Stimulated activated CD8-positive, alpha-beta memory T cell treated with anti-CD3 and anti-CD28 coated beads, Interleukin-15, amount 100 ng/mL, for 48 hours (primary cell): Measurements from ENCODE around the gene LIFR.
A peak's percentile ranks its signal among the peaks of the same experiment; 100 is the strongest.
"Not testable (repeated sequence)": the region's sequence is repeated elsewhere in the genome, so short reads cannot be mapped to it uniquely, and the experiment has no call there.

Experiments
- DNase-seq, 2 donors: peaks; one replicate each; pipeline ENCODE4 v3.0.0-alpha.2; 2020; ENCODE audit warnings: low read depth in 2 of 2

LIFR gene

GRCh38 chr5:38581597-38581996 lies 25.2 kb upstream of the LIFR start:
- DNase-seq, result no peak

- no peak for DNase-seq
Measured at GRCh38 chr5:38579105-38579504, 22.7 kb upstream of the LIFR start.

DNA sequence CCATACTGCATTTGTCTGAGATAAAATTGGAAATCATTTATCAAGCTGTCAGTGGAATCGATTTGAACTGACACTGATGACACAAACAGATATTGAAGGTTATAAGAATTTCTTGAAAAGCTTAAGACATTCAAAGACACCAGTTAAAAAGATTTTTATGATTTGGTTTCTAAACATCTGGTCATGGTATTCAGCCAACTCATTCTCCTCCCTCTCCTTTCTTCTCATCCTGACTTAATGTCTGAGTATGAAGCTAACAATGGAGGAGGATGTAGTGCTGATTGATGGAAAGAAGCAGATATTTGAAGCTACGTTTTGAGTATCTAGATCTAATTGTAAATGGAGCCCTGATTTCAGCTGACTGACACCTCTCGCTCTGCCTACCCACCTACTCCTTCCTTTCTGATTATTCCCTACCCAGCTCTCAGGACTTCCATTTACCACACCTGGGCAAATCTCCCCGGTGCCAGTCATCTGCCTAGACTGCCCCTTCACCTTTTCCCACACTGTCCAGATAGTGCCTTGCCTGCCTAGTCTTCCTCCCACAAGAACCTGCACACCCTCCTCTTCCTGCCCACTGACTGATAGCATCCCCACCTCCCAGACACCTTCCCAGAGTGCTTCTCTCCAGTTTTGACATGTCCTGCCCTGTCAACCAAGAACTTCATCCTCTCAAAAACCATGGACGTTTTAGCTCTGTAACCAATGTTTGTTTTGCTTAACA lies 20.7 kb upstream of the LIFR start:
- DNase-seq, result no peak

DNA sequence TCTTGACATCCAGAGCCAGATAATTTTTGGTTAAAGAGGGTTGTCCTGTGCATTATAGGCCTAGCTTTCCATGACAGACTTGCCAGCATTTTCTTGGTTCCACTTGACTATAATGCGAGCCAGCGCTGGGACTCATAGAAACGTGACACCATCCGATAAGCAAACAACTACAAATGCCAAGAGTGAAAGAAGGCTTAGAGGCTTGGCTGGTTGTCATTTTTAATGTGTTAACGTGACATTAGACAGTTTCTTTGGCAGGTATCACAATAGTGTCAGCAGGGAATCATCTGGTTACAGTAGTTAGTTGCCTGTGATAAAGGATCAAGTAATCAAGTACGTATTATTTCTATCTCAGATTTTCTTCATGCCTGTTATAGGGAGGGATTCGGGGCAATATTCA lies 20.0 kb upstream of the LIFR start:
- no peak for DNase-seq

DNA sequence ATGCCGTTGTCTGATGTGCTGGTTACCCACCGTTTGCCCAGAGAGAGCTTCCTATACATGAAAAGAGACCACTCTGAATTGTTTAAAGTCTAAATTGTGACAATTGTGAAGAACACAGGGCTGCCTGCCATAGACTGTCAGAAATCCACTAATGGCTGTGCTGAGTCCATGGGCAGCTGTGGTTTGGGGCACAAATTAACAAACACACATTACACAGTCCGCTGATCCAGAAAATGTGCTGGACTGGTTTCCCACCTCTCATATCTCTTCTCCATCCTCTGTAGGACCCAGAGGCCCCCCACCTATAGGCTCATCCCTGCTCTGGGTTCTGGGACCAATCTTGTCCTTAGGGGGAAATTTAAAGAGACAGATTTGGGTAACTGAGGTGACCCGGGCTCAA lies 19.0 kb upstream of the LIFR start:
- no peak for DNase-seq

DNA sequence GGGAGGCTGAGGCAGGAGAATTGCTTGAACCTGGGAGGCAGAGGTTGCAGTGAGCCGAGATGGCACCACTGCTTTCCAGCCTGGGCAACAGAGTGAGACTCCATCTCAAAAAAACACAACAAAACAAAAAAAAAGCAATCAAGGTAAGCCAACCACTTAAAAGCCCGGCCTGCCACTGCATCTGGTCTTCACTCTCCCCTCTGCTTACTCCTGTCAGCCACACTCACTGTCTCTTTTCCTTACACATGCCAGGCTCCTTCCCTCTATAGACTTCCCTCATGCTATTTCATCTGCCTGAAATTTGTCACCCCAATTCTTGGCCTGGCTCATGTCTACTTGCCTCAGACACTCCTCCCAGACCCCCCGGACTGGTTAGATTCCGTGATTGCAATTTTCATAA lies 17.6 kb upstream of the LIFR start:
- DNase-seq, result no peak

DNA sequence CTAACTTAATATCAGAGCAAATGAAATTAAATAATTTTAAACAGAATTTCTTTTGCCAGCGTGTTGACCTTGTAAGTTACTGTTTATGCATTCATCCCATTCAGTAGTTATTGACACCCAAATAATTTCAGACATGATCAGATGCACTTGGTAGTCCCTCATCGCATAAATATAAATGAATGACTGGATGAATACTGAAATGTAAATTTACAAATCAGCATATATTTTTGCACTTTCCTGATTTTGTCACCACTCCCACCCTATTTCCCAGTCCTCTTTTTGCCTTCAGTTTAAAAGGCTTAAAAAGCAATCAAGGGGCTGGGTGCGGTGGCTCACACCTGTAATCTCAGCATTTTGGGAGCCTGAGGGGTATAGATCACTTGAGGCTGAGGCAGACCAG lies 17.1 kb upstream of the LIFR start:
- DNase-seq, result no peak

DNA sequence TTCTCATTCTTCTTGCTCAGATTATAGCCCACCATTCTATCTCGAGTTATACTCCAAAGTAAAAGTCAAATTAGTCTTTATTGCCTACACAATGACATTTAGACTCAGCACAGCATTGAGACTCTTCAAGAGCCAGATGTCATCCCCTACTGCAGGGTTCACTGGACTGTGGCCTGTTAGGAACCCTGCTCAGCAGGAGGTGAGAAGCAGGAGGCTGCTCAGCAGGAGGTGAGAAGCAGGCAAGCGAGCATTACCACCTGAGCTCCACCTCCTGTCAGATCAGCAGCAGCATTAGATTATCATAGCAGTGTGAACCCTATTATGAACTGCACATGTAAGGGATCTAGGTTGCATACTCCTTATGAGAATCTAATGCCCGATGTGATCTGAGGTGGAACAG lies 12.7 kb upstream of the LIFR start:
- DNase-seq, result no peak

- not testable (repeated sequence) for DNase-seq
Measured at GRCh38 chr5:38567306-38567705, 10.9 kb upstream of the LIFR start.

DNA sequence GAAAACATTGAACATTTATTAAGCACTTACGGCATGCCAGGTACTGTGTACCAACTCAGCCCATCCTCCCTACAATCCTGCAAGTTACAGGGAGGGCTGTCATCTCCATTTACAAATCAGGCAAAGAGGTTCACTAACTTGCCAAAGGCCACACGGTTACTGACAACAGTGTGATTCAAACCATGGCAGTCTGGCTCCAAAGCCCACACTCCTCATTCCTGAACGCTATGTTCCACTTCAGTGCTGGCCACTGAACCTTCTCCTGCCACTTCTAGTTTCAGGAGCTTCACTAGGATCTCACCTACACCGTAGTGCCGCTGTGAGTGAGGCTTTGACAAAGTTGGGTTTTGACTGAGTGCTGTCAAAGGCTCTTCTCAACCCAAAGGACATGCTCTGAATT lies 7.2 kb upstream of the LIFR start:
- no peak for DNase-seq

GRCh38 chr5:38562444-38563210 lies 6.2 kb upstream of the LIFR start:
- no peak for DNase-seq

- no peak for DNase-seq
Measured at GRCh38 chr5:38559428-38559827, 3.0 kb upstream of the LIFR start.

DNA sequence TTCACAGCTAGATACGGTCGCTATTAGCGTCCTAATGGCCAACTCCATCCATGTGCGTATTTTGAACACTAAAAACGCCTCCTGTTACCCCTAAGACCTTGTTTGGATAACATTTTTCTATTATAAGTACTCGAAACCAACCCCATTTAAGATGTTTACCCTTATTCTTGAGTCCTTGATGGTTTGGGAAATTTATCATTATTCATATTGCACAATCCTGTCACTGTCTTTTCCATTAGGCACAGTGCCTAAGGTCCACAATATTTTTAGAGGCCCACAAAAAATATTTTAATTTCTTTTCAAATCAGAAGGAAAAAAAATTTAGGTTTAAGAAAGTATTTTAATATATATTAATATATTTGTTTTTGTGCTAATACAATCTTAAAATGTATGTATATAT lies 1.3 kb upstream of the LIFR start:
- no peak for DNase-seq

GRCh38 chr5:38557308-38557710 lies 863 bp upstream of the LIFR start:
- DNase-seq, result no peak

DNA sequence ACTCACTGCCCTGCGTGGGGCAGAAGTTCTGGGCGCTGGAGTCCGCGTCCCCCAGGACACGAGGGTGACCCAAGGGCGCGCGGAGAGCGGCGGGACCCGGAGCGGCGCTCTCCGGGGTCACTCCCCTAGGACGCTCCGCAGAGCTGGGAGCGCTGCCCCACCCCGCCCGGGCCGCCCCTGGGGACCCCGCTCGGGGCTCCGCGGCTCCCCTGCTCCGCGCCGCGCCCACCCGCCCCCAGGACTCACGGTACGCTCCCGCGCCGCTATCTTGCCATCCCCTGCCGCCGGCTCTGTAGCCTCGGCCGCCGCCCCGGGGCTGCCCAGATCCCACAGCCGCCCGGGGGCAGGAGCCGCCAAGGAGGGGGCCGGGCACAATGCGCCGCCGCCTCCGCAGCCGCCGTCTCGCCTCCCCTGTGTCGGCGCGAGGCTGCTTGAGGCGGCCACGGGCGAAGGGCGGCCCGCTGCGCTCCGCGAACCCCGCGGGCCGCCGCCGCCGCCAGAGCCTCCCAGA lies 303 bp downstream of the LIFR start:
- DNase-seq, result peak in 1 of 2 donors; percentile 2

DNA sequence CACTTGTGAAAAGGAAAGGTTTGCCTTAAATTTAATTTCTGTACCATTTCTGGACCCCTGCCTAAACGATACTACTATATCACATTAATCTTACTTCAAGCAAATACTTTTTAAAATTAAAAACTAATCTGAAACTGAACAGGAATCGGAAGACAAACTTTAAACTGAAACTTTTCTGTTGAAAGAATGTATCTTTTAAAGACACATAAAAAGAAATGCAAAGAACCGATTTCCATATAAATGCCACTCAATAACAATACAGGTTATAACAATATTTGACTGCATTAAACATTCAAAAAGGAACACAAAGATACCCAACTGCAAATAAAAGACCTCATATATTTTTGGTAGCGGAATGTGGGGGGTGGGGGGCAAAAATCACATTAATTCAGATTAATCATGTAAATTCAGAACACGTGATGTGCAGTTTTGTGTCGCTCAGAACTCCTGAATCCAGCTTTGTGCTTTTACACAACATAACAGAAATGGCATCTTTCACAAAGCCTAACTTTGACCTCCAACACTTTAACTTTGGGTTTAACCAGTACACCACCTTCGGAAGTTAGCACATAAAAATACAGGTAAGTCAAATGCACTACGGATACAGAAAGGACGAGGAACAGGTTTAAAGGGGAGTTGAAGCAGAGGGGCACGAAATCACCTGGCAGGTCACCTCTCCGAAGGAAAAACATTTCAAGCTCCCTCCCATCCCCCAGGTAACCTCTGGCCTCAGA lies 925 bp downstream of the LIFR start:
- no peak for DNase-seq

DNA sequence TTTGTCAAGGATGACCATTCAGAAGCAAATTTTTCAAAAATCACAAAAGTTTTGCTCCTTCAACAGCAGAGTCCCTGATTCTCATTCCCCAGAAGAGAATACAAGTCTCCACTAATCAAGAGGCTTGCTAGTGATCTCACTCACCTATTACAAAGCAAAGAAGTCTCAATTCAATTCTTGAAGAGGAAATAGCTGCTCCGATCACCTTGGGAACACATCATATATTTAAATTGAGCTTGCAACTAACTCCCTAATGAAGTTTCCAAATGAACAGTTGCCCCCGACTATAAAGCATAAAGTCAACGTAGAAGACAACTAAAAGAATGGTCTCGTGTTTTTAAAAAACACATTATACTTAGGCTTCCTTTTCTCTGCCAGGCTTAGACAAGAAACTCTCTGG lies 1.6 kb downstream of the LIFR start:
- DNase-seq, result no peak

- no peak for DNase-seq
Measured at GRCh38 chr5:38554403-38554802, 2.0 kb downstream of the LIFR start.

- DNase-seq, result no peak
Measured at GRCh38 chr5:38553001-38553521, 3.4 kb downstream of the LIFR start.

- no peak for DNase-seq
Measured at GRCh38 chr5:38551030-38552017, 5.1 kb downstream of the LIFR start.
